ENCODE data around the gene CPTP. TPM values are rescaled to one million over a fixed set of nuclear protein-coding genes. Genes with fewer than 3 reads are reported as not detected.
A peak's percentile ranks its signal among the peaks of the same experiment; 100 is the strongest.
"Not testable (repeated sequence)": the region's sequence is repeated elsewhere in the genome, so short reads cannot be mapped to it uniquely, and the experiment has no call there.

CPTP gene
- total and polyA plus RNA-seq, 7 experiments from 2014 or later = 11.5 to 29.3 (median 19.1) TPM

DNA sequence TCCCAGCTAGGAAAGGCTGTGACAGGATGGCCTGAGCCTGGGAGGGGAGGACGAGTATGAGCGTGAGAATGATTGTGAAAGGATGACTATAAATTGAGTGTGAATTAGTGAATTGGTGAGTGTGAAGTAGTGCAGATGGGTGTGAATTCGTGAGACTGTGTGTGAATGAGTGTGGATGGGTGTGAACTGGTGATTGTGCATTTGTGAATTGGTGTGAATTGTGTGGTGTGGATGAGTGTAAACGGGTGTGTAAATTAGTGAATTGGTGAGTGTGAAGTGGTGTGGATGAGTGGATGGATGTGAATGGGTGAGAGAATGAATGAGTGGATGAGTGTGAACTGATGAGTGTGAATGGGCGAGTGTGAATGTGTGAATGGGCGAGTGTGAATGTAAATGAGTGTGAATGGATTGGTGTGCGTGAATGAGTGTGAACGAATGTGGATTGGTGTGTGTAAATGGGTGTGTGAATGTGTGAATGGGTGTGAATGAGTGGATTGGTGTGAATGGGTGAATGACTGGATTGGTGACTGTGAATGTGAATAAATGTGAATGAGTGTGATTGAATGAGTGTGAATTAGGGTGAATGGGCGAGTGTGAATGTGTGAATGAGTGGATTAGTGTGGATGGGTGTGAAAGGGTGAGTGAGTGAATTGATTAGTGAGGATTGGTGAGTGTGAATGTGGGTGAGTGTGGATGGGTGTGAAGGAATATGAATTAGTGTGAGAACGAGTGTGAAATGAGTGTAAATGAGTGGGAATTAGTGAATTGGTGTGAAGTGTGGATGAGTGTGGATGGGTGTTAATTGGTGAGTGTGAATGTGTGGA lies 41.5 kb downstream of the CPTP start:
- H3K9me3 ChIP-seq (ENCODE audit: control insufficient read depth in 2 of 3, low read length in 3 of 3) = peaks cover 0 to 10% (median 0%) of the 10 kb centered on the region in 3 experiments
- Mint-ChIP-seq H3K4me1 (peaks cover 0 to 12% (median 5%) of the 10 kb centered on the region in 7 donors), H3K4me3 (no peak overlapping the region), H3K36me3 (no peaks in the 10 kb centered on the region), H3K27me3 (peaks cover 0 to 5% (median 0%) of the 10 kb centered on the region in 5 donors), H3K9me3 (no peaks in the 10 kb centered on the region), H3K27ac (no peak overlapping the region)
- no peak for DNase-seq
- no peaks in the 10 kb centered on the region for H3K27me3 ChIP-seq (ENCODE audit: control insufficient read depth in 2 of 2, insufficient read depth in 2 of 2, low read length in 2 of 2)
- no peak for ATAC-seq
- H3K4me3 ChIP-seq (ENCODE audit: low read length) = no peak overlapping the region
- H3K27ac ChIP-seq (ENCODE audit: low read depth, low read length) = no peak overlapping the region
- intact Hi-C loops (cut with micrococcal nuclease) = no loop called here
- H3K4me1 ChIP-seq (ENCODE audit: control insufficient read depth in 2 of 2, insufficient read depth in 2 of 2, low read length in 2 of 2) = peaks cover 4% of the 10 kb centered on the region in 2 donors
- ChIA-PET POLR2A (interaction anchor here (0.6 to 1.6 kb wide), 3 partner anchors 9 to 396 kb away, joined by 3 to 4 read pairs (median 4); partner anchors contain the start of gene AURKAIP1), CTCF (no interaction called here)
- no peaks in the 10 kb centered on the region for H3K36me3 ChIP-seq (ENCODE audit: control insufficient read depth in 2 of 3, insufficient read depth in 3 of 3, low read length in 3 of 3)

DNA sequence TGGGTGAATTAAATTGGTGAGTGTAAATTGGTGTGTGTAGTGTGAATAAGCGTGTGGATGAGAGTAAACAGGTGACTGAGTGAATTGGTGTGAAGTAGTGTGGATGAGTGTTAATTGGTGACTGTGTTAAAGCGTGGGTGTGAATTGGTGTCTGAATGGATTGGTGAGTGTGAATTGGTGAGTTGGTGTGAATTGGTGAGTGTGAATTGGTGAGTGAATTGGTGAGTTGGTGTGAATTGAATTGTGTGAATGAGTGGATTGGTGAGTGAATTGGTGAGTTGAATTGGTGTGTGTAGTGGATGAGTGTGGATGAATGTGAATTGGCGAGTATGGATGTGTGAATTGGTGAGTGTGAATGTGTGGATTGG lies 42.1 kb downstream of the CPTP start:
- Histone ChIP-seq H3K36me3 (ENCODE audit: control insufficient read depth in 2 of 3, insufficient read depth in 3 of 3, low read length in 3 of 3) (no peaks in the 10 kb centered on the region), H3K27ac (ENCODE audit: low read depth, low read length) (no peak overlapping the region), H3K4me1 (ENCODE audit: control insufficient read depth in 2 of 2, insufficient read depth in 2 of 2, low read length in 2 of 2) (peaks cover 10% of the 10 kb centered on the region in 2 donors), H3K4me3 (ENCODE audit: low read length) (no peak overlapping the region), H3K9me3 (ENCODE audit: control insufficient read depth in 2 of 3, low read length in 3 of 3) (peaks cover 0 to 10% (median 0%) of the 10 kb centered on the region in 3 experiments), H3K27me3 (ENCODE audit: control insufficient read depth in 2 of 2, insufficient read depth in 2 of 2, low read length in 2 of 2) (no peaks in the 10 kb centered on the region)
- no peak for ATAC-seq
- intact Hi-C loops (cut with micrococcal nuclease) = no loop called here
- Mint-ChIP-seq H3K27me3 (peaks cover 0 to 5% (median 0%) of the 10 kb centered on the region in 5 donors), H3K36me3 (no peaks in the 10 kb centered on the region), H3K27ac (no peak overlapping the region), H3K4me1 (peaks cover 0 to 17% (median 11%) of the 10 kb centered on the region in 7 donors), H3K9me3 (no peaks in the 10 kb centered on the region), H3K4me3 (no peak overlapping the region)
- POLR2A ChIA-PET = no interaction called here
- CTCF ChIA-PET = no interaction called here
- DNase-seq = no peak

- ChIA-PET CTCF (no interaction called here), POLR2A (no interaction called here)
- Histone ChIP-seq H3K9me3 (ENCODE audit: control insufficient read depth in 2 of 3, low read length in 3 of 3) (peaks cover 0 to 10% (median 0%) of the 10 kb centered on the region in 3 experiments), H3K27ac (ENCODE audit: low read depth, low read length) (no peak overlapping the region), H3K36me3 (ENCODE audit: control insufficient read depth in 2 of 3, insufficient read depth in 3 of 3, low read length in 3 of 3) (no peaks in the 10 kb centered on the region), H3K4me3 (ENCODE audit: low read length) (no peak overlapping the region), H3K4me1 (ENCODE audit: control insufficient read depth in 2 of 2, insufficient read depth in 2 of 2, low read length in 2 of 2) (peaks cover 16% of the 10 kb centered on the region in 2 donors), H3K27me3 (ENCODE audit: control insufficient read depth in 2 of 2, insufficient read depth in 2 of 2, low read length in 2 of 2) (no peaks in the 10 kb centered on the region)
- intact Hi-C loops (cut with micrococcal nuclease) = no loop called here
- peaks cover 0 to 1% (median 0%) of the 10 kb centered on the region in 5 donors for H3K36me3 Mint-ChIP-seq
- no peak for ATAC-seq
- no peak overlapping the region for H3K4me3 Mint-ChIP-seq
- peaks cover 0 to under 1% (median 0%) of the 10 kb centered on the region in 5 donors for H3K27me3 Mint-ChIP-seq
- H3K27ac Mint-ChIP-seq = no peak overlapping the region
- no peak for DNase-seq
- H3K9me3 Mint-ChIP-seq = no peaks in the 10 kb centered on the region
- H3K4me1 Mint-ChIP-seq = peaks cover 0 to 21% (median 17%) of the 10 kb centered on the region in 7 donors
These were observed 42.7 kb downstream of the CPTP start for GRCh38 chr1:1367315-1367714.

GRCh38 chr1:1370094-1370493 lies 45.5 kb downstream of the CPTP start:
- H3K27me3 Mint-ChIP-seq; H3K36me3 Mint-ChIP-seq; ATAC-seq; H3K27me3 ChIP-seq (ENCODE audit: control insufficient read depth in 2 of 2, insufficient read depth in 2 of 2, low read length in 2 of 2); H3K9me3 Mint-ChIP-seq; H3K27ac ChIP-seq (ENCODE audit: low read depth, low read length); DNase-seq; H3K9me3 ChIP-seq (ENCODE audit: control insufficient read depth in 2 of 3, low read length in 3 of 3); H3K4me3 ChIP-seq (ENCODE audit: low read length): not testable (repeated sequence)
- ChIA-PET CTCF (interaction anchor here (1.1 to 1.8 kb wide), 3 partner anchors 19 to 249 kb away, joined by 3 to 7 read pairs (median 3); no protein-coding TSS in a partner anchor), POLR2A (interaction anchor here (0.6 to 2.8 kb wide), 5 partner anchors 12 to 374 kb away, joined by 3 to 10 read pairs (median 5); partner anchors contain the start of genes CCNL2 and MXRA8)
- peak overlapping the region in 6 of 9 donors; percentile 38 to 83 (median 66) for H3K27ac Mint-ChIP-seq
- peaks cover 0 to 11% (median 4%) of the 10 kb centered on the region in 3 experiments for H3K36me3 ChIP-seq (ENCODE audit: control insufficient read depth in 2 of 3, insufficient read depth in 3 of 3, low read length in 3 of 3)
- H3K4me1 ChIP-seq (ENCODE audit: control insufficient read depth in 2 of 2, insufficient read depth in 2 of 2, low read length in 2 of 2) = peaks cover 18 to 30% of the 10 kb centered on the region in 2 donors
- intact Hi-C loops (cut with micrococcal nuclease) = loop anchor here in 1 of 2 donors (10.0 kb wide), 1 partner anchor 355 kb away; the partner anchor contains the start of gene ISG15
- peak overlapping the region in 4 of 10 donors; percentile 8 to 75 (median 40) for H3K4me3 Mint-ChIP-seq
- H3K4me1 Mint-ChIP-seq = peaks cover 0 to 34% (median 19%) of the 10 kb centered on the region in 7 donors

DNA sequence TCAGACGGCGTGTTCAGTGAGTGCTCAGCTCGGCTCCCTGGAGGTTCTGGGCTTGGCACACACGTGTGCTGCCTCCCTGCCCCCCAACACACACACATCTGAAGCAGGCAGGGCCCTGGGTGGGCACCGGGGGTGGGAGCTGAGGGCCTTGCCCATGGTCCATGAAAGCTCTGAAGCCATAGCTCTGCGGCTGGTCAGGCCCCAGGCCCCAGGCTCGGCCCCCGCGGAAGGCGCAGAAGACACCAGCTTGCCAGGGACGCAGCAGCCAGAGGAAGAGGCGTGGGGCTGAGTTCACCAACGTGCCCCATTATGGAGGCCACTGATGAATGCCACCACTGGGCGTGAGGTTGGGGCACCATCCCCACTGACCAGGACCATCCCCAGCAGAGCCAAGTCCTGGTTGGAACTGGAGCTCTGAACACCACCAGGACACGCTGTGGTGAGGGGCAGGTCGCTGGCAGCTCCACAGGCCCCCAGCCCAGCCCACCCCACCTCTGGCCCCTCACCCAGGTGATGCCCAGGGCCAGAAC lies 46.2 kb downstream of the CPTP start:
- Mint-ChIP-seq H3K36me3 (peaks cover 0 to 5% (median 0%) of the 10 kb centered on the region in 5 donors), H3K4me3 (peak overlapping the region in 8 of 10 donors; percentile 49 to 91 (median 64)), H3K27me3 (peaks cover 0 to 2% (median 0%) of the 10 kb centered on the region in 5 donors), H3K27ac (peak overlapping the region in 4 of 9 donors; percentile 73 to 88 (median 84)), H3K9me3 (no peaks in the 10 kb centered on the region), H3K4me1 (peaks cover 0 to 39% (median 23%) of the 10 kb centered on the region in 7 donors)
- H3K9me3 ChIP-seq (ENCODE audit: control insufficient read depth in 2 of 3, low read length in 3 of 3) = peaks cover 0 to 10% (median 0%) of the 10 kb centered on the region in 3 experiments
- H3K27me3 ChIP-seq (ENCODE audit: control insufficient read depth in 2 of 2, insufficient read depth in 2 of 2, low read length in 2 of 2) = no peaks in the 10 kb centered on the region
- peak overlapping the region; percentile 33 for H3K4me3 ChIP-seq (ENCODE audit: low read length)
- DNase-seq (no peak), ATAC-seq (no peak)
- ChIA-PET CTCF (interaction anchor here (1.0 to 1.8 kb wide), 5 partner anchors 19 to 249 kb away, joined by 3 to 7 read pairs (median 4); partner anchors contain the start of gene TAS1R3), POLR2A (interaction anchor here (0.7 to 2.8 kb wide), 6 partner anchors 13 to 36 kb away, joined by 3 to 10 read pairs (median 7); partner anchors contain the start of genes CCNL2, MRPL20 and MXRA8)
- intact Hi-C loops (cut with micrococcal nuclease) = loop anchor here (1.0 to 10.0 kb wide), 3 partner anchors 12 to 356 kb away; partner anchors contain the start of genes DVL1 (in 1 of the 2) and ISG15 (in 1 of the 2)
- H3K27ac ChIP-seq (ENCODE audit: low read depth, low read length) = peak overlapping the region; percentile 43
- peaks cover 18 to 30% of the 10 kb centered on the region in 2 donors for H3K4me1 ChIP-seq (ENCODE audit: control insufficient read depth in 2 of 2, insufficient read depth in 2 of 2, low read length in 2 of 2)
- peaks cover 0 to 11% (median 4%) of the 10 kb centered on the region in 3 experiments for H3K36me3 ChIP-seq (ENCODE audit: control insufficient read depth in 2 of 3, insufficient read depth in 3 of 3, low read length in 3 of 3)

GRCh38 chr1:1371364-1371745 lies 46.8 kb downstream of the CPTP start:
- Mint-ChIP-seq H3K4me1 (peaks cover 0 to 39% (median 23%) of the 10 kb centered on the region in 7 donors), H3K4me3 (peak overlapping the region; percentile 21 to 91 (median 64)), H3K9me3 (no peaks in the 10 kb centered on the region), H3K27ac (peak overlapping the region in 8 of 9 donors; percentile 31 to 88 (median 84)), H3K36me3 (peaks cover 0 to 5% (median 0%) of the 10 kb centered on the region in 5 donors), H3K27me3 (peaks cover 0 to 2% (median 0%) of the 10 kb centered on the region in 5 donors)
- peak in 8 of 9 donors; percentile 57 to 91 (median 88) for DNase-seq
- Histone ChIP-seq H3K9me3 (ENCODE audit: control insufficient read depth in 2 of 3, low read length in 3 of 3) (peaks cover 0 to 6% (median 0%) of the 10 kb centered on the region in 3 experiments), H3K36me3 (ENCODE audit: control insufficient read depth in 2 of 3, insufficient read depth in 3 of 3, low read length in 3 of 3) (peaks cover 0 to 11% (median 4%) of the 10 kb centered on the region in 3 experiments), H3K27me3 (ENCODE audit: control insufficient read depth in 2 of 2, insufficient read depth in 2 of 2, low read length in 2 of 2) (no peaks in the 10 kb centered on the region), H3K4me3 (ENCODE audit: low read length) (peak overlapping the region; percentile 33), H3K4me1 (ENCODE audit: control insufficient read depth in 2 of 2, insufficient read depth in 2 of 2, low read length in 2 of 2) (peaks cover 18 to 35% of the 10 kb centered on the region in 2 donors), H3K27ac (ENCODE audit: low read depth, low read length) (peak overlapping the region; percentile 68)
- ChIA-PET POLR2A (interaction anchor here (1.1 to 2.8 kb wide), 7 partner anchors 13 to 66 kb away, joined by 3 to 13 read pairs (median 9); partner anchors contain the start of genes CCNL2, MRPL20 and MXRA8), CTCF (interaction anchor here (1.0 to 1.8 kb wide), 6 partner anchors 19 to 250 kb away, joined by 3 to 7 read pairs (median 5); partner anchors contain the start of genes CCNL2 and TAS1R3)
- intact Hi-C loops (cut with micrococcal nuclease) = loop anchor here (1.0 to 10.0 kb wide), 3 partner anchors 12 to 357 kb away; partner anchors contain the start of genes DVL1 (in 1 of the 2) and ISG15 (in 1 of the 2)
- ATAC-seq = peak; percentile 78

All from naive thymus-derived CD4-positive, alpha-beta T cell (primary cell).